Lower lobe of right lung (tissue), 2 donors: ENCODE data around the gene NRG2. TPM values are rescaled to one million over a fixed set of nuclear protein-coding genes. Genes with fewer than 3 reads are reported as not detected.

Source experiments
- ATAC-seq, 2 donors: fragments of 200-7000 bp; cut with Tn5 transposase; one replicate each; pipeline ENCODE4 v1.9.1; 2020 to 2022; ENCODE audit warnings: mild to moderate bottlenecking in 2 of 2, moderate library complexity in 2 of 2
- DNase-seq: peaks from one replicate; pipeline ENCODE4 v3.0.0-alpha.2; 2020
- H3K27ac ChIP-seq: fragments of 200-600 bp; one replicate; pipeline ENCODE4 v1.8.0; 2022
- H3K27me3 ChIP-seq: fragments of 200-600 bp; one replicate; pipeline ENCODE4 v1.8.0; 2022; ENCODE audit warnings: low read depth
- H3K36me3 ChIP-seq: fragments of 200-600 bp; one replicate; pipeline ENCODE4 v1.8.0; 2022; ENCODE audit warnings: mild to moderate bottlenecking
- H3K4me1 ChIP-seq: fragments of 200-600 bp; one replicate; pipeline ENCODE4 v1.8.0; 2022
- H3K4me3 ChIP-seq: fragments of 200-600 bp; one replicate; pipeline ENCODE4 v1.8.0; 2022; ENCODE audit warnings: mild to moderate bottlenecking
- H3K9me3 ChIP-seq: fragments of 200-600 bp; one replicate; pipeline ENCODE4 v1.8.0; 2022
- intact Hi-C: fragments of 100-400 bp; cut with DNase I; formaldehyde crosslinking; loops from one replicate; pipeline ENCODE4 v1.11.0; 2022
- total RNA-seq: library from RNA; stranded (reverse); fragmentation: NEBNext Ultra II Directional; extraction: Animal tissue kit (Norgen Biotek cat#: 25700); gene quantifications from one replicate; pipeline ENCODE4 v1.2.1, GENCODE V29; 2021
- TF ChIP-seq, protein P1 (sequence below): fragments of 200-600 bp; IDR thresholded peaks from one replicate; pipeline ENCODE4 v1.8.0; 2022; ENCODE audit warnings: antibody characterized with exemption, mild to moderate bottlenecking
- donor health status: DM: no; HTN: yes; CAD: no; lungs with severe emphysema.

The NRG2 gene
- total RNA-seq, 1 donor from 2014 or later, result 1.6 TPM

DNA sequence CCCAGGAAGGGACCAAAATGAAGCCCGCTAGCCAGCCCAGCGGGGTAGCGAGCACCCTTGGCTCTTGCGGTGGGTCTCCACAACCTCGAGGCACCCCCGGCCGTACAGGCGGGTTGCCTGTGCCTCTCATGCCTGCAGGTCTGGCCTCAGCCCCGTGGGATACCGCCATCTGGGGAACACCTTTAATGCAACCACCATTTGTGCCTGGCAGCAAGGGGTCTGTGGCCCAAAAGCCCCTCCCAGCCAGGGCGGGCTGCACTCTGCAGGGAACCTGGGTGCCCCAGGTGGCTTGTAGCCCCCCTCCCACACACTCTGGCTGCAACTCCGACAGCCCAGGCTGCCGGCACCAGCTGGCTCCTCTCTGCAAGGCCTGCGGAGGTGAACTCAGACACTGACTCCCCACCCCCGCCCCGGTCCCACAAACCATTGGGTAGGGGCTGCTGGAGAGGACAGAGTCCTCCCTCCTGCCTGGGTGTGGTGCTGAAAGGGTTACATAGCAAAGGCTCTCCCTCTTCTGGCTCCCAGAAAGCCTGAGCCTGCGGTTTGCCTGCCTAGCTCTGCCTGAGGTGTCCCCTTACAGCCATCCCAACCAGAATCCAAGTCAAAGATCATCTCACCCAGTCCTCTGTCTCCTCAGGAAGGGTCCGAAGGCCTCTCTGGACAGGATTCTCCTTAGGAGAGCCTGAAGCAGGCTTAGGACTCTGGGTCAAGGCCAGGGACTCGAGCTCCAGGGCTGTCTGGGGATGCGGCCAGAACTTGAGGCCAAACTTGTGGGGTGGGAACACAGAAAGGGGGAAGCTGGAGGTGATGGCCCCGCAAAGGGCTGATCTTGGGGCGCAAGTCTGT is 138.1 kb downstream of the NRG2 start:
- H3K36me3 ChIP-seq, result no peaks in the 10 kb centered on the region
- TF ChIP-seq, protein P1, sequence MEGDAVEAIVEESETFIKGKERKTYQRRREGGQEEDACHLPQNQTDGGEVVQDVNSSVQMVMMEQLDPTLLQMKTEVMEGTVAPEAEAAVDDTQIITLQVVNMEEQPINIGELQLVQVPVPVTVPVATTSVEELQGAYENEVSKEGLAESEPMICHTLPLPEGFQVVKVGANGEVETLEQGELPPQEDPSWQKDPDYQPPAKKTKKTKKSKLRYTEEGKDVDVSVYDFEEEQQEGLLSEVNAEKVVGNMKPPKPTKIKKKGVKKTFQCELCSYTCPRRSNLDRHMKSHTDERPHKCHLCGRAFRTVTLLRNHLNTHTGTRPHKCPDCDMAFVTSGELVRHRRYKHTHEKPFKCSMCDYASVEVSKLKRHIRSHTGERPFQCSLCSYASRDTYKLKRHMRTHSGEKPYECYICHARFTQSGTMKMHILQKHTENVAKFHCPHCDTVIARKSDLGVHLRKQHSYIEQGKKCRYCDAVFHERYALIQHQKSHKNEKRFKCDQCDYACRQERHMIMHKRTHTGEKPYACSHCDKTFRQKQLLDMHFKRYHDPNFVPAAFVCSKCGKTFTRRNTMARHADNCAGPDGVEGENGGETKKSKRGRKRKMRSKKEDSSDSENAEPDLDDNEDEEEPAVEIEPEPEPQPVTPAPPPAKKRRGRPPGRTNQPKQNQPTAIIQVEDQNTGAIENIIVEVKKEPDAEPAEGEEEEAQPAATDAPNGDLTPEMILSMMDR, result no peak
- intact Hi-C loops, result no loop called here
- no peak overlapping the region for H3K27ac ChIP-seq
- ATAC-seq (no peak), DNase-seq (no peak)
- peaks cover 42% of the 10 kb centered on the region for H3K27me3 ChIP-seq
- peaks cover 20% of the 10 kb centered on the region for H3K4me1 ChIP-seq
- peak overlapping the region; percentile 48 for H3K4me3 ChIP-seq
- no peaks in the 10 kb centered on the region for H3K9me3 ChIP-seq

DNA sequence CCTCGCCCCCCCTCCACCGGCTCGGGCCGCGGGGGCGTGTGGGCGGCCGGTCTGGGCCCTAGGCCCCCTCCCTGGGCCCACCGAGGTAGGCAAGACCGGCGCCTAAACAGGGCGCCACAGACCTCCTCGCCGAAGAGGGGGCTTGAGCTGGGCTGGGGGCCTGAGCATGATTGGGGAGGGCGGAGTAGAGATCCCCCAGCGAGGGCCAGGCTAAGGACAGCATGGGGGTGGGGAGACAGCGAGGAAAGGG is 138.6 kb downstream of the NRG2 start:
- TF ChIP-seq, protein P1, result no peak

DNA sequence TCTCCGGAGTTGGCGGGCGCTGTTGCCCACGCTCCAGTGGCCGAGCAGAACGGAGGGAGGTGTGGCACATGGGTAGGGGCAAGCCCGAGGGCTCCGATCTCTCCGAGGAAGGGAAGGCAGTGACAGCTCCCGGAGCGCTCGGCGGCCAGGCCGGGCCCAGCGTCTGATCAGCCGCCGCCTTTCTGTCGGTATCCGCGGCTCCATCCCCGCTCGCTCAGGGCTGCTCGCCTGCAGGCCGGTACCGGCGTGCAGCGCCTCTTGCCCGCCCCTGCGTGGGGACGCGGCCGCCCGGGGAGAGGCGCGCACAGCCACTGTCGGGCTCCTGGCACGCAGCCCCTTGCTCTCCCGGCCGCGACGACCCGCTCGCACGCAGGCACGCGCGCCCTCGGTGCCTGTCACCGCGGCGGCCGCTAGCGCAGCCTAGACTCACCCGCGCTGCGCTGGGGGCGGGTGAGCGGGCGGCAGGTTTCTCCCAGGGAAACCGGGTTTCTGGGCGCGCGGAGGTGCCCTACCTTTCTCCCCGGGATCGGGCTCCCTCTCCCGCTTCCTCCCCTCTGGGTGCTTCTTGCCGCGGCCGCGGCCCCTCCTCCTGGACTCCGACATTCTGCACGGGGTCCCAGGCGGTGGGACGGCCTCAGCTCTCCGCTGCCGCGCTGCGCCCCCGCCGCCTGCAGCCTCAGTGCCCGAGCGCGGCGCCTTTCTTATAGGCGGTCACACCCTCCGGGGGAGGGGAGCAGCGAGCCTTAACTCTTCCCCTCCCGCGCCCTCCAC is 139.1 kb downstream of the NRG2 start:
- Histone ChIP-seq H3K4me1 (peaks cover 20% of the 10 kb centered on the region), H3K36me3 (no peaks in the 10 kb centered on the region), H3K27ac (no peak overlapping the region), H3K4me3 (peak overlapping the region; percentile 48), H3K27me3 (peaks cover 42% of the 10 kb centered on the region), H3K9me3 (no peaks in the 10 kb centered on the region)
- no peak for DNase-seq
- peak; percentile 40 to 46 for ATAC-seq
- TF ChIP-seq, protein P1, result no peak
- intact Hi-C loops, result no loop called here

More for the DNA sequence above, 138.6 kb downstream of the NRG2 start:
- no peaks in the 10 kb centered on the region for H3K36me3 ChIP-seq
- H3K27ac ChIP-seq, result no peak overlapping the region
- DNase-seq, result no peak
- H3K9me3 ChIP-seq, result no peaks in the 10 kb centered on the region
- intact Hi-C loops, result no loop called here
- peaks cover 42% of the 10 kb centered on the region for H3K27me3 ChIP-seq
- peaks cover 20% of the 10 kb centered on the region for H3K4me1 ChIP-seq
- ATAC-seq, result no peak
- peak overlapping the region; percentile 48 for H3K4me3 ChIP-seq

DNA sequence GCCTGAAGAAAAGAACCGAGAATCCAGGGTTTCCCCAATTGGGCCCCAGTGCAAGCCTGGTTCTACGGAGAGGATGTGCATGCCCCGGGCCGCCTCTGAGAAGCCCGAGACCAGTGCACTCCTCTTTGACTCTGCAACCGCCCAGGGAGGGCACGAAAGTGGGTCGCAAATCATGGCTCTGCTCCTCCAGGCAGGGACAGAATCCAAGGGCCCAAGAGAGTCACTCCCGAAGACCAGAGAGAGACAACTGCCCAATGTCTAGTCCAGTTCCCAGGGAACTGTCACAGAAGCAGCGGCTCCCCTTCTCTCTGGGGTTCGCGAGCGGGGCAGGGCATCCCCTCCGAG is 139.7 kb downstream of the NRG2 start:
- TF ChIP-seq, protein P1, result no peak
- Histone ChIP-seq H3K27me3 (peaks cover 42% of the 10 kb centered on the region), H3K4me3 (peak overlapping the region; percentile 48), H3K36me3 (no peaks in the 10 kb centered on the region), H3K9me3 (no peaks in the 10 kb centered on the region), H3K4me1 (peaks cover 20% of the 10 kb centered on the region), H3K27ac (no peak overlapping the region)
- intact Hi-C loops, result no loop called here
- DNase-seq (no peak), ATAC-seq (no peak)

DNA sequence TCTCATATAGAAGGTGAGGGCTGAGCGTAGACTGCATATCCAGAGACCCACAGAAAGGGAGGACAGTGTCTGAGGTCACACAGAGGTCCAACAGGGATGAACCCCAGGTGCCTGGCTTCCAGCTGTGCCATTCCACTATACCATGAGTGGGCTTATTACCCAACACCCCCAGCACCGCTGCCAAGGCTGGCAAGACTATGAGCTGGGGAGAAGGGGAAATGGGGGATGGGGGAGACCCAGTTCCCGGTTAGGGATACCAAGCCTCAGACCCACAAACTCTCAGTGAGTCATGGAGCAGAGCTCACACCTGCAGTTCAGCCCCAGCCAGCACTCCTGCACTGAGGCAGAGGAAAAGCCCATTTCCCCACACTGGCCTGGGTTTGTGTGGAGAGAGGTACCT is 141.1 kb downstream of the NRG2 start:
- Histone ChIP-seq H3K36me3 (no peaks in the 10 kb centered on the region), H3K9me3 (no peaks in the 10 kb centered on the region), H3K27ac (no peak overlapping the region), H3K27me3 (peaks cover 42% of the 10 kb centered on the region), H3K4me3 (no peak overlapping the region), H3K4me1 (peaks cover 20% of the 10 kb centered on the region)
- no peak for ATAC-seq
- no peak for DNase-seq
- intact Hi-C loops, result no loop called here
- TF ChIP-seq, protein P1, result no peak
